ENCODE results near the gene AK9.
"Not testable (repeated sequence)": the region's sequence is repeated elsewhere in the genome, so short reads cannot be mapped to it uniquely, and the experiment has no call there.

DNA sequence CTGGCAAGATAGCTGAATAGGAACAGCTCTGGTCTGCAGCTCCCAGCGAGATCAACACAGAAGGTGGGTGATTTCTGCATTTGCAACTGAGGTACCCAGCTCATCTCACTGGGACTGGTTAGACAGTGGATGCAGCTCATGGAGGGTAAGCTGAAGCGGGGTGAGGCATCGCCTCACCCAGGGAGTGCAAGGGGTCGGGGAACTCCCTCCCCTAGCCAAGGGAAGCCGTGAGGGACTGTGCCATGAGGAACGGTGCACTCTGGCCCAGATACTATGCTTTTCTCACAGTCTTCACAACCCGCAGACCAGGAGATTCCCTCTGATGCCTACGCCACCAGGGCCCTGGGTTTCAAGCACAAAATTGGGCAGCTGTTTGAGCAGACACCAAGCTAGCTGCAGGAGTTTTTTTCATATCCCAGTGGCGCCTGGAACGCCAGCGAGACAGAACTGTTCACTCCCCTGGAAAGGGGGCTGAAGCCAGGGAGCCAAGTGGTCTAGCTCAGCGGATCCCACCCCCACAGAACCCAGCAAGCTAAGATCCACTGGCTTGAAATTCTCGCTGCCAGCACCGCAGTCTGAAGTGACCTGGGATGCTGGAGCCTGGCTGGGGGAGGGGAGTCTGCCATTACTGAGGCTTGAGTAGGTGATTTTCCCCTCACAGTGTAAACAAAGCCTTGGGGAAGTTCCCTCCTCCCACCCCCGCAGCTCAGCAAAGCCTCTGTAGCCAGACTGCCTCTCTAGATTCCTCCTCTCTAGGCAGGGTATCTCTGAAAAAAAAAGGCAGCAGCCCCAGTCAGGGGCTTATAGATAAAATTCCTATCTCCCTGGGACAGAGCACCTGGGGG, 12.1 kb downstream of the AK9 start:
- TF ChIP-seq, protein P1, sequence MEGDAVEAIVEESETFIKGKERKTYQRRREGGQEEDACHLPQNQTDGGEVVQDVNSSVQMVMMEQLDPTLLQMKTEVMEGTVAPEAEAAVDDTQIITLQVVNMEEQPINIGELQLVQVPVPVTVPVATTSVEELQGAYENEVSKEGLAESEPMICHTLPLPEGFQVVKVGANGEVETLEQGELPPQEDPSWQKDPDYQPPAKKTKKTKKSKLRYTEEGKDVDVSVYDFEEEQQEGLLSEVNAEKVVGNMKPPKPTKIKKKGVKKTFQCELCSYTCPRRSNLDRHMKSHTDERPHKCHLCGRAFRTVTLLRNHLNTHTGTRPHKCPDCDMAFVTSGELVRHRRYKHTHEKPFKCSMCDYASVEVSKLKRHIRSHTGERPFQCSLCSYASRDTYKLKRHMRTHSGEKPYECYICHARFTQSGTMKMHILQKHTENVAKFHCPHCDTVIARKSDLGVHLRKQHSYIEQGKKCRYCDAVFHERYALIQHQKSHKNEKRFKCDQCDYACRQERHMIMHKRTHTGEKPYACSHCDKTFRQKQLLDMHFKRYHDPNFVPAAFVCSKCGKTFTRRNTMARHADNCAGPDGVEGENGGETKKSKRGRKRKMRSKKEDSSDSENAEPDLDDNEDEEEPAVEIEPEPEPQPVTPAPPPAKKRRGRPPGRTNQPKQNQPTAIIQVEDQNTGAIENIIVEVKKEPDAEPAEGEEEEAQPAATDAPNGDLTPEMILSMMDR (conservative IDR thresholded peaks at IDR 0.05; ENCODE audit: low read depth, low read length), result not testable (repeated sequence)
- TF ChIP-seq BHLHE40 (IDR thresholded peaks at IDR 0.05; ENCODE audit: low read depth, low read length), result not testable (repeated sequence)
